GM19193 (cell line): ENCODE data around the gene PIPOX.
A peak's percentile ranks its signal among the peaks of the same experiment; 100 is the strongest.

Experiments
- POLR2A ChIP-seq: IDR thresholded peaks from 4 replicates; pipeline ENCODE4 v1.6.1; 2011; ENCODE audit not compliant: insufficient read depth, insufficient read length; ENCODE audit errors: extremely low read depth

The PIPOX gene

DNA sequence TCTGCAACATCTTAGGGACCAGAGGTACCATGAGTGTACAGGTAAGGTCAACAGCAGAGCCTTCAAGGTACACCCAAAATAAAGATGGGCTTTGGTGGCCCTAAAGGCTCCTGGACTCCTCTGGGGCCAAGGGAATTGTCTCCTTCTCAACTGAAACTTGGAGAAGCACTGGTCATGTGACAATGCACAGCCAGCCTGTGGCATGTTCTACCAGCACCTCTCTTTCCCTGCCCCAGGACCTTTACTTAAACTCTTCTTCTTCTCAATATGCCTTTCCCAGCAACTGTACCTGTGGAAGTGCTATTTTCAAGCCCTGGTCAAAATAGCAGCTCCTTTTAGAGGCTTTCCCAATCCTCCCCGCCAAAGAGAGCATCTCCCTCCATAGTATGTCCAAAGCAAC lies 28.4 kb downstream of the PIPOX start:
- no peak for TF ChIP-seq POLR2A

DNA sequence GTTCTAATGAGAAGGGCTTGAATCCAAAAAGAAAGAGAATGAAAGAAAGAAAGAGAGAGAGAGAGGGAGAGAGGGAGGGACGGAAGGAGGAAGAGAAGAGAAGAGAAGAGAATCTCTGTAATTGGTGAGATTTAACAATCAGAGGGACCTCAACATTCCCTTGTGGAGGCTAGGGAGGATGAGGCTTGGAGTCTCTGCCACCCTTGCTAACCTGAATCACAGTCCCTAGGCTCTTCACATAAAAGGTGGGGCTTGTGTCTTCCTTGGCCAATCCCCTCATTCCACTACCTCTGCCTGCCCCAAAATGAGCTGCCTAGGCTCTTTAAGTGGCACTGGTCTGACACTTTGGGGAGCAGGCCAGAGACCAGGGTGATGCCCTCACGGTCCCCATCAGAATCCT lies 30.1 kb downstream of the PIPOX start:
- TF ChIP-seq POLR2A, result no peak

DNA sequence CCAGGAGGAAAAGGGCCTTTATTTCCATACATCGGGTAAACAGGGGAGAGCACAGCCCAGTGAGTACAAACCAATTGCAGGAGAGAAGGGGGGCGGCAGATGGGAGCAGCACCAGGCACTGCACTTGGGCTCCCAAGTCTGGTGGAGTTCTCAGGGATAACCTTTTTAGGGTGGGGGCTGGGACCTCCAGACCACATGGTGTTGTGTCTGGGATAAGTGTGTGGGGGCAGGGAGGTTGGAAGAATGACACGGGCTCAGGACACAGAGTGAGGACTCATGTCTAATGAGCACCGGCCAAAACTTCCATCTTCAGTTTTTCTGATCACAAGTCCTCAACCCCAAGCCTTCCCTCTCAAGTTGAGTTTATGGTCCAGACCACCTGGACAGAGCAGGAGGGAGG lies 30.6 kb downstream of the PIPOX start:
- peak; percentile 25 for TF ChIP-seq POLR2A

DNA sequence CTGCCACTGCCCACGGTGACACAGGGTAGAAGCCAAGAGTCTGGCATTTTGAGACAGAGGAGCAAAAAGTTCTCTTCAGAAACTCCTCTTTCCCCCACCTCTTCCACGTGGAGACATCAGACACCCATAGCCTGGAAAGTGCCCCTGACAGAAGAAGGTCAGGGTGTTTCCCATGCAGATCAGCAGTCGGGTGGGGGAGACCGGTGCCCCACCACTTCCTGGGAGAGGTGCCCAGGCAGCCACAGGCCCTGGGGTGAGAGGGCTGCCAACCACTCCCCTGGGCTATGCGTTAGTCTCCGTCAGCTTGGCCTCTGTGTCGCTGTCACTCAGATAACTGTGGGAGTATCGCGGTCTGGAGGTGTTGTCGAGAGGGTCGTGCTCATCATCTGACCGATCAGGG lies 31.5 kb downstream of the PIPOX start:
- TF ChIP-seq POLR2A, result no peak

DNA sequence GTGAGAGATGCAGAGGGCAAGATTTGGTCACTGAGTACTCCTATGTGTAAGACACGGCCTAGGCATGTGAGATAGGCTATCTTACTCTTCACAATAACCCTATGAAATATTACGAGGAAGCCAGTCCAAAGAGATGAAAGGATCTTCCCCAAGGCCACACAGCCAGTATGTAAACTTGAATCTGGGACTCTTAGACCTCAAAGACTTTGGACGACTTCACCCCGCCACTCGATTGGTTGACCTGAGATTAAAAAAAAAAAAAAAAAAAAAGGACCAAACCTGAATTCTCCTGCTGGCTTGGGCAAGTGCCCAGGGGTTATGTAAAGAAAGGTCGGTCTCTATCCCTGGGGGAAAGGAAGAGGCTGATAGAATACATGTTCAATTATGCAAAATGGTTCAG lies 33.1 kb downstream of the PIPOX start:
- no peak for TF ChIP-seq POLR2A

DNA sequence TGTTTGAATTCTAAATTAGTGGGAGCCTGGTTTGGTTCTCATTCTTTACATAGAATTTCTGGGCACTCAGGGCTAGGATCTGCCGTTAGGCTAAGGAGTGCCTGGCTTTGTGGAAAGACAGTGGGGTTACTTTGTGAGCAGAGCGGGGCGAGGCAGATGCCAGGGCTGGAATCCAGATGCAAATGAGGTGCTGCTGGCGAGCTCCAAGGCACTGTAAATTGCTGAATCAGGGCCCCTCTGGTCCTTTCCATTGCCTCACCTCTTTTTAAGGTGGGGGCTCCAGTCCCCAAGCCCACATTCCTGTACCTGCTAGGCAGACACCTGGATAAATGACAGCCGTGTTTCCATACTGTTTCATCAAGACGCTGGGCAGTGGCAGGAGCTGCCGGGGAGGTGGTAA lies 33.8 kb downstream of the PIPOX start:
- TF ChIP-seq POLR2A, result no peak

DNA sequence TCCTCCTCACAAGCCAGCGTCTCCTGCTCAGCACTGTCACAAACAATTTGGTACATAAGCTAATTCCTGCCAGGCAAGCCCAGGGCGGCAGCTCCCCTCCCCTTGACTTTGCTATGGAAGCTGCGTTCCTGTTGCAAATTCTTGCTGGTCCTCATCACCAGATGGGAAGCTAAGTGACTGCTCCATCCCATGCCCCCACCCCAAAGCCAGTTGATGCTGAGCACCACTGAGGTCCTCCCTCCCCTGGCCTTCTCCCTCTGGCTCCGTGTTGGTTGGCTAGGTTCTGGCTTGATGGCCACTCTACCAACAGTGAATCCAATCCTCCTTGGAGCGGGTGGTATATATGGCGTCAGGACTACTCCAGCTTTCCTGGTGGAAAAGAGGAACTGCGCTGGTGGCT lies 34.4 kb downstream of the PIPOX start:
- no peak for TF ChIP-seq POLR2A

DNA sequence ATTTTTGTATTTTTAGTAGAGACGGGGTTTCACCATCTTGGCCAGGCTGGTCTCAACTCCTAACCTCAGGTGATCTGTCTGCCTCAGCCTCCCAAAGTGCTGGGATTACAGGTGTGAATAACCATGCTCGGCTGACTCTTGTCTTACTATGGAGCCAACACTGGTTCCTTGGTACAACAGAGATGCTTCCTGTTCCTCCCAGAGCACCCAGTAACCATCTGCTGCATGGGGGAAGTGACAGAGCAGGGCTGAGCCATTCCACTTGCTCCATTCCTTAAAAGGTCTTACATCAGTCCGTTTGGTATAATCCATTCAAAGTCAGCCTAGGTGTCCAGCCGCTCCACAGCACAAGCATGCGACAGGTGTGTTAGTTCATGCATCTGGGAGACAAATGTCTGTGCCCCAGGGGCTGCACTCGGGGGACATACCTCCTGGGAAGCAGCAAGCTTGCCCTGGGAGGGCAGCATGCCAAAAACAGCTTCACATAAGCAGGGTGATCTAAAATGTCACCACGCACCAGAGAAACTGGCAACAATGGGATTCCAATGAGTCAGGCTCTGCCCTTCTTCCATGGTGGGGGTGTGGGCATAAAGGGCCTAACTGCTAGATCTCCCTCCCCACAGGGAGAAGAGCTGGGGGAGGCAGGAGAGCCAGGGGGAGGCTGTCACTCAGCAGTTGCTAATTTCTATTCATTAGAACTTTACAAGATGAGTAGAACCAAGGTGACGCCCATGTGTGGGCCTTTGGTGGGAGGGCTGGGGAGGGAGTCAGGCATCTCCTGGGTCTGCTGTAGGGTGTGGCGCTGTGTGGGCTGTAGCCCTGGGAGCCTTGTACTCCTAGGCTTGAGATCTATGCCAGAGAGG lies 35.5 kb downstream of the PIPOX start:
- TF ChIP-seq POLR2A, result no peak

DNA sequence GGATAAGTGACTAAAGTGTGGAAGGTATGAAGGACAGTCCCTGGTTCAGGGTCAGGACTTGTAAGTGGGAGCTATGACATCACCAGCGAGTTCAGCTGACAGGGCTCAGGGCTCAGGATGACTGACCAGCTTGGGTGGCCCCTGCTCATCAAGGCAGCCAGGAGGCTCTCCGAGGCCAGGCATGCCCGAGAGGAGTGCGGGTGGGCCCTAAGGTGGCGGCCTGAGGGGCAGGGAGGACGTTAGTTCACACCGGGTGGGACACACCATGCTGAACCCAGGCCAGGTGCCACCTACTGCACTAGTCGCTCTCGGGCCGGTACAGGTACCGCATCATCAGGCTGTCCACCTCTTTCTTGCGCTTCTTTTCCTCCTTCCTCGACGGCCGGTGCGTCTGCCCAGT lies 36.5 kb downstream of the PIPOX start:
- TF ChIP-seq POLR2A, result no peak

DNA sequence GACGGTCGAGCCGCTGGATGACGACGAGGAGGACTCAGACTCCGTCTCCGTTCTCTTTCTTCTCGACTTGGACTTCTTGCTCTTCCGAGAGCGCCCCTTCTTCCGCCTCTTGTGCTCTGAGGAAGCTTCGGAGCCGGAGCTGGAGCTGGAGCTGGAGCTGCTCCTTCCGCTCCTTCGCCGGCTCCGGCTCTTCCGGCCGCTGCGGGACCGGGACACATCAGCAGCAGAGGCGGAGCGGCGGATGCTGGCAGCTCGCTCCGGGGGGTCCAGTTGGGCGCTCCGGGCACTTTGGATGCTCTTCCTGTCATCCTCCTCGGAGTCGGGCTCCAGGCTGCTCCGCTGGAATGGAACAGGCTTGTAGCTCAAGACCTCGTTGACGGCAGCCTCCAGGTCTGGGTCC lies 36.9 kb downstream of the PIPOX start:
- TF ChIP-seq POLR2A, result no peak

DNA sequence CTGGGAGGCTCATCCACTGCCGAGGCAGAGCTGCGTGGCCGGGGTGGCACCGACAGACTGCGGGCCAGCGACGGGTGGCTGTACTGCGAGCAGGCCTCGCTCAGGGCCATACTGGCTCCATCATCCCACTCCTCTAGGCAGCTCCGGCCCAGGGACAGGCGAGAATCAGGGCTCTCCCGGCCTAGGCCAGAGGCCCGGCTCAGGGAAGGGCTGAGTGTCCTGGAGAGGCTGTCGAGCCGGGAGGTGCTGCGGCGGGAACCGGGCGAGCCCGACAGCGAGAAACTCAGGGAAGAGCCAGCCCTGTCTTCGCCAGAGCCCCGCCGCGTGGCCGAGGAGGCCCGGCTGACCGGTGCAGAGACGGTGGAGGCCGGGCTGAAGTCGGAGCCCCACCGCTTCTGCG lies 37.4 kb downstream of the PIPOX start:
- TF ChIP-seq POLR2A, result no peak

DNA sequence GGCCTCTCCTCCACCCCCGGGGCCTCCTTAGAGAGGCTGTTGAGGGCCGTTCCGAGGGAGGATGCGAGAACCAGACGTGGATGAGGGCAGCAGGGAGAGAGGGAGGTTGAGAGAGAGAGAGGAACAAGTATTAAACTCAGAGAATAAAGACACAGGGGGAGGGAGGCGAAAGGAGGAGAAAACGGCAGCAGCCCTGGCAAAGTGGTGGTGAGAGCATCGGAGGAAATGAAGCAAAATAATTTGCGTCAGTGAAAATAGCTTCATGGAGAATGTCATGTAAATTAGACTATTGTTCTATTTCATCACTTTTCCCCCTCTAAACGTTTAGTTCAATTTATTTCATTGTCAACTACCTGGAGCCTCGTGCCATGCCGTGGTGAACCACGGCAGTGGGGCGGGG lies 38.0 kb downstream of the PIPOX start:
- no peak for TF ChIP-seq POLR2A

DNA sequence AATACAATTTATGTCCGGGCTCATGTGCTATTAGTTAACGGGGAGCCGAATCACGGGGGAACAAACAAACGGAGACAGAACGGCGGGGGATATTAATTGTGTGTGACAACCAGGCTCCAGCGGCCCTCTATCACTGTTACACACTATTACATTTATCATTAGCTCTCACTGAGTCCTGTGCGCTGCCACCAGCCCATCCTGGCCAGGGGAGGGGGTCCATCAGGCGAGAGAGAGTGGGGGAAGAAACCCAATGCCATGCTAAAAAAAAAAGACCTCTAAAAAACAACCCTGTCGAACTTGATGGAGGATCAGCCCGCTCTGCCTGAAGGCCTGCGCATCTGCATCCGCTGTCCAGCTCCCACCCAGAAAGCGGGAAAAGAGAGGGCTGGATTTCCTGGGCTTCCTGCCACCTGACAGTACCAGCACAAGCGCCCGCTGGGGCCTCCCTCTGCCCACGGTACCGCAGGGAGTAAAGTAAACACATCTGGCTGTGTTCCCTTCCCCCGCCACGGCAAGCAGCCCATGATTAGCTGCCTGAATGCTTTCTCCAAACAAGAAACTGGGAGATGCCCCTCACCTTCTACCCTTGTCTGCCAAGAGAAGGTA lies 41.7 kb downstream of the PIPOX start:
- TF ChIP-seq POLR2A, result no peak

DNA sequence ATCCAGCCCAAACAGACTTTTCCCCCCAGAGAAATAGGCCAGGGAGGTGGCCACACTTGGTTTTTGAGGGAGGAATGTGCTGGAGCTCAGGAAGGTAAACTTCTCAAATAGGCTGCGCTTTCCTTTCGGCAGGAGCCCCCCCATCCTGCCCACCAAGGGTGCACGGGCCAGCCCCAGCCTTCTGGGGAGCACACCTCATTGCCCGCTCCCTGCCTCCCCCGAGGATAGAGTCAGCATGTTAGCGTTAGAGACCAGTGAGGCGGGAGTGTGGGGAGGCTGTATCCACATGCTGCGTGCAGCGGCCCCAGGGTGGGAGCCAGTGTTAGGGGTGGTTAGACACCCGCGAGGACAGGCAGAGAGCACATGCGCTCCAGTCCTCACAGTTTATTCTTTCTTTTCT lies 42.3 kb downstream of the PIPOX start:
- no peak for TF ChIP-seq POLR2A

DNA sequence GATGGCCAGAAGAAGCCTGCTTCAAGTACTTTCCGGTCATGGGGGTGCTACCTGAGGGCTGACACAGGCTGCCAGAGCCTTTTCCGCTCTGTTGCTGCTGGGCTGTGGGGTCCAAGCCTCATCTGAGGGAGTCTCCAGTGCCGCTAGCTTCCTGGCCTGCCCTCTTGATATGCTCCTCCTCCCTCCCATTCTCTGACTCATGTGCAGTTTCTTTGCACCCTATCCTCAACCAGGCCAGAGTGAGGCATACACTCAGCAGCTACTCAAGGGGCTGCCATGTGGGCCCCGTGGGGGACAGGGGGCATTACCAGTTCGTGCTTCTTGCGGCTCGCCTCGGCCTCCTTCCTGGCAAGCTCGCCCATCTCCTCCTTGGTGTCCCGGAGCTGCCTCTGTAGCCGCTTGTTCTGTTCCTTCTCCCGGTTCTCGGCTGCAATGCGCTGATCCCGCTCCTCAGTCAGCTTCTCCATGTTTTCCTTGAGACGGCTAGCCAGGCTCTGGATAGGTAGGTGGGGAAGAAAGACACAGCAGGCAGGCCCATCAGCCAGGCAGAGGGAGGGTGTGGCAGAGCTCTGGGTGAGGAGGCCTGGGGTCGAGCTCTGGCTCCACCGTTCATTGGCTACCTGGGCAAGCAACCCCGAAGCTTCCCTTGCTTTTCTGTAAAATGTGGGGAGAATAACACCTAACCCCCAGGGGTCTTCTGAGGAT lies 43.8 kb downstream of the PIPOX start:
- TF ChIP-seq POLR2A, result no peak

DNA sequence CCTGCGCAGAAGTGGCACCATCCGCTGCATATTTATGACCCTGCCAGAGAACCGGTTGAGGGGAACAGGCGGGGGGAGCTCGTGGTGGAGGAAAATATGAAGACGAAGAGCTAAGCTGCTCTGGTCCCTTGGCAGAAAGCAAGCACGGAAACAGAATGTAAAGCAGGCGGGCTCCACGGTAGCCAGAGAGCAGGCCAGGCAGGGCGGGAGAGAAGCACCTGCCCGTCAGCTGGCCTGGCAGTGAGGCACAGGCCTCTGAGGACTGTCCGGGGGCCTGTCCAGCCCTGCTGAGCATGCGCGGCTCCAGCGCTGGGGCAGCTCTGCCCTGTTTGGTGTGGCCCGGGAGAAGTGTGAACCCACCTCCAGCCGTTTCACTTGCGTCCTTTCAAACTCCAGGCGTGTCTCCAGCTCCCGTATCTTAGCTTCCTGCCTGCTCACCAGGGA lies 46.7 kb downstream of the PIPOX start:
- no peak for TF ChIP-seq POLR2A
